Gastrocnemius medialis (tissue), 4 donors: ENCODE results near the gene RBM17.
"Not testable (repeated sequence)": the region's sequence is repeated elsewhere in the genome, so short reads cannot be mapped to it uniquely, and the experiment has no call there.

Source experiments
- POLR2A ChIP-seq, 2 donors: fragments of 450-650 bp; IDR thresholded peaks; one replicate each; pipeline ENCODE4 v1.6.1; 2017; ENCODE audit warnings: antibody characterized with exemption in 2 of 2, mild to moderate bottlenecking in 2 of 2, moderate library complexity in 2 of 2
- TF ChIP-seq, protein P1 (sequence below), 5 experiments: fragments of 450-650 bp in 3 of 5; fragments of 200-600 bp in 2 of 5; sonication (generic) in 2 of 5; IDR thresholded peaks in 4 of 5; conservative IDR thresholded peaks in 1 of 5; 1 replicate in 4 of 5; 2 replicates in 1 of 5; pipeline ENCODE4 v1.5.1; 2016 to 2019; ENCODE audit warnings: antibody characterized with exemption in 5 of 5, mild to moderate bottlenecking in 3 of 5, moderate library complexity in 3 of 5

DNA sequence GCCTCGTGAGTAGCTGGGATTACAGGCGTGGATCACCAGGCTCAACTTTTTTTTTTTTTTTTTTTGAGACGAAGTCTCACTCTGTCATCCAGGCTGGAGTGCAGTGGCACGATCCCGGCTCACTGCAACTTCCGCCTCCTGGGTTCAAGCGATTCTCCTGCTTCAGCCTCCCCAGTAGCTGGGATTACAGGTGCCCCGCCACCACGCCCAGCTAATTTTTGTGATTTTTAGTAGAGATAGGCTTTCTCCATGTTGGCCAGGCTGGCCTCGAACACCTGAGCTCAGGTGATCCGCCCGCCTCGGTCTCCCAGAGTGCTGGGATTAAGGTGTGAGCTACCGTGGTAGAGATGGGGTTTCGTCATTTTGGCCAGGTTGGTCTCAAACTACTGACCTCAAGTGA, 77.1 kb downstream of the RBM17 start:
- TF ChIP-seq, protein P1, sequence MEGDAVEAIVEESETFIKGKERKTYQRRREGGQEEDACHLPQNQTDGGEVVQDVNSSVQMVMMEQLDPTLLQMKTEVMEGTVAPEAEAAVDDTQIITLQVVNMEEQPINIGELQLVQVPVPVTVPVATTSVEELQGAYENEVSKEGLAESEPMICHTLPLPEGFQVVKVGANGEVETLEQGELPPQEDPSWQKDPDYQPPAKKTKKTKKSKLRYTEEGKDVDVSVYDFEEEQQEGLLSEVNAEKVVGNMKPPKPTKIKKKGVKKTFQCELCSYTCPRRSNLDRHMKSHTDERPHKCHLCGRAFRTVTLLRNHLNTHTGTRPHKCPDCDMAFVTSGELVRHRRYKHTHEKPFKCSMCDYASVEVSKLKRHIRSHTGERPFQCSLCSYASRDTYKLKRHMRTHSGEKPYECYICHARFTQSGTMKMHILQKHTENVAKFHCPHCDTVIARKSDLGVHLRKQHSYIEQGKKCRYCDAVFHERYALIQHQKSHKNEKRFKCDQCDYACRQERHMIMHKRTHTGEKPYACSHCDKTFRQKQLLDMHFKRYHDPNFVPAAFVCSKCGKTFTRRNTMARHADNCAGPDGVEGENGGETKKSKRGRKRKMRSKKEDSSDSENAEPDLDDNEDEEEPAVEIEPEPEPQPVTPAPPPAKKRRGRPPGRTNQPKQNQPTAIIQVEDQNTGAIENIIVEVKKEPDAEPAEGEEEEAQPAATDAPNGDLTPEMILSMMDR (IDR thresholded peaks at IDR 0.05 in 4 of 5, conservative IDR thresholded peaks at IDR 0.05 in 1 of 5) = not testable (repeated sequence)
- not testable (repeated sequence) for TF ChIP-seq POLR2A (IDR thresholded peaks at IDR 0.05)
